ENCODE measurements around the gene NHSL1.

The NHSL1 gene

GRCh38 chr6:138499303-138500018, at the start of gene NHSL1:
TSS of gene NHSL1 (minus strand) at chr6:138499494. CDS start at chr6:138499290, 204 bp downstream.
- peak; percentile 48 for DNase-seq

- no peak for DNase-seq
These were observed 47.5 kb upstream of the NHSL1 start for GRCh38 chr6:138546733-138547185.

GRCh38 chr6:138545621-138545980, 46.3 kb upstream of the NHSL1 start:
- DNase-seq, result no peak

GRCh38 chr6:138544501-138544900, 45.2 kb upstream of the NHSL1 start:
- DNase-seq, result no peak

GRCh38 chr6:138543657-138544056, 44.4 kb upstream of the NHSL1 start:
- no peak for DNase-seq

GRCh38 chr6:138541823-138542481, 42.7 kb upstream of the NHSL1 start:
- no peak for DNase-seq

GRCh38 chr6:138540468-138540867, 41.2 kb upstream of the NHSL1 start:
- no peak for DNase-seq

GRCh38 chr6:138539876-138540275, 40.6 kb upstream of the NHSL1 start:
- no peak for DNase-seq

- DNase-seq, result no peak
These were observed 39.2 kb upstream of the NHSL1 start for GRCh38 chr6:138538390-138539031.

GRCh38 chr6:138537106-138537505, 37.8 kb upstream of the NHSL1 start:
- no peak for DNase-seq

- DNase-seq, result no peak
These were observed 36.6 kb upstream of the NHSL1 start for GRCh38 chr6:138535728-138536455.

GRCh38 chr6:138533667-138534066, 34.4 kb upstream of the NHSL1 start:
- DNase-seq, result no peak

GRCh38 chr6:138531387-138531786, 32.1 kb upstream of the NHSL1 start:
- no peak for DNase-seq

- DNase-seq, result no peak
These were observed 30.2 kb upstream of the NHSL1 start for GRCh38 chr6:138529478-138529877.

- DNase-seq, result no peak
These were observed 29.7 kb upstream of the NHSL1 start for GRCh38 chr6:138528956-138529355.

- DNase-seq, result no peak
These were observed 28.8 kb upstream of the NHSL1 start for GRCh38 chr6:138528137-138528536.

GRCh38 chr6:138527411-138528088, 28.3 kb upstream of the NHSL1 start:
- DNase-seq, result no peak

- no peak for DNase-seq
These were observed 27.5 kb upstream of the NHSL1 start for GRCh38 chr6:138526822-138527235.

GRCh38 chr6:138525355-138525754, 26.1 kb upstream of the NHSL1 start:
- no peak for DNase-seq

GRCh38 chr6:138524526-138524925, 25.2 kb upstream of the NHSL1 start:
- no peak for DNase-seq

GRCh38 chr6:138523347-138524210, 24.3 kb upstream of the NHSL1 start:
- DNase-seq, result no peak

- DNase-seq, result no peak
These were observed 23.3 kb upstream of the NHSL1 start for GRCh38 chr6:138522611-138523010.

Measured in NCI-H446 treated with DMSO at 0.1 percent for 48 hours (cell line).